Iris pigment epithelial cell (primary cell): ENCODE data around the gene MARK2.

Source experiments
- DNase-seq: peaks from one replicate; pipeline ENCODE4 v3.0.0-alpha.2; 2011; ENCODE audit warnings: low read depth

MARK2 gene

GRCh38 chr11:63909591-63910506, 70.9 kb downstream of the MARK2 start:
- DNase-seq: no peak

- no peak for DNase-seq
These were observed 71.8 kb downstream of the MARK2 start for GRCh38 chr11:63910675-63911074.

DNA sequence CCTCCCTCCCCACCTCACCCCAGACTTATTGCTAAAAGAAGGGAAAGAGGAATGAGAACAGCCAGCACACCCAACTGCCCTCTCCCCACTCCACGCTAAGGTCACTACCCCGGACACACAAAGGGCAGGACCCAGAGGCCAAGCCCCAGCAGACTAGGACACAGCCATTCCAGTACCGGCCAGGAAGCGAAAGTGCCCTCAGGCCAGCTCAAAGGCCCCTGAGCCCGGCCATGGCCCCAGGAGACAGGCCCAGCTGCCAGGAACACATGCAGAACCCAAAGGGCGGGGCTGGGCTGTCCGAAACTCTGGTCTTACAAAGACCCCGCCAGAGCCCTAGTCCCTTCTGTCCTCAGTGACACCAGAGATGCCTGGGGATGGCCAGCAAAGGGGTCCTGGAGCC, 72.5 kb downstream of the MARK2 start:
- no peak for DNase-seq

GRCh38 chr11:63911876-63912275, 73.0 kb downstream of the MARK2 start:
- DNase-seq: no peak

DNA sequence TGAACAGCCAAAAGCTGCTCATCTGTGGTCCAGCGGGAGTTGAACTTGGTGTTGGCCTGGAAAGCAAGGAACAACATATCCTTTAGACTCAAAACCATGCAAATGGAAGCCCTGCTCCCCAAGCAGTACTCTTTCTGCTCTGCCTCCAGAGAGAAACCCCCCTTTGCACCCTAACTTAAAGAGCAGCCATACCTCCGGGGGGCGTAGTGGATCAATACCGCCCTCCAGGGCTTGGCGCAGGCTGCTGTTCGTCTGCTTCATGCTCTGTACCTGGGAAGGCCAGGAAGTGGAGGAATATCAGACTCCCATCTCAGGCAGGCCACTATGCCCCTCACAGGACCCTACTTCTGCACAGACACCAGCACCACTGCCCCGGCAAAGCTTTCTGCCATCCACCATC, 73.8 kb downstream of the MARK2 start:
- no peak for DNase-seq

- DNase-seq: no peak
These were observed 75.2 kb downstream of the MARK2 start for GRCh38 chr11:63913866-63914830.

DNA sequence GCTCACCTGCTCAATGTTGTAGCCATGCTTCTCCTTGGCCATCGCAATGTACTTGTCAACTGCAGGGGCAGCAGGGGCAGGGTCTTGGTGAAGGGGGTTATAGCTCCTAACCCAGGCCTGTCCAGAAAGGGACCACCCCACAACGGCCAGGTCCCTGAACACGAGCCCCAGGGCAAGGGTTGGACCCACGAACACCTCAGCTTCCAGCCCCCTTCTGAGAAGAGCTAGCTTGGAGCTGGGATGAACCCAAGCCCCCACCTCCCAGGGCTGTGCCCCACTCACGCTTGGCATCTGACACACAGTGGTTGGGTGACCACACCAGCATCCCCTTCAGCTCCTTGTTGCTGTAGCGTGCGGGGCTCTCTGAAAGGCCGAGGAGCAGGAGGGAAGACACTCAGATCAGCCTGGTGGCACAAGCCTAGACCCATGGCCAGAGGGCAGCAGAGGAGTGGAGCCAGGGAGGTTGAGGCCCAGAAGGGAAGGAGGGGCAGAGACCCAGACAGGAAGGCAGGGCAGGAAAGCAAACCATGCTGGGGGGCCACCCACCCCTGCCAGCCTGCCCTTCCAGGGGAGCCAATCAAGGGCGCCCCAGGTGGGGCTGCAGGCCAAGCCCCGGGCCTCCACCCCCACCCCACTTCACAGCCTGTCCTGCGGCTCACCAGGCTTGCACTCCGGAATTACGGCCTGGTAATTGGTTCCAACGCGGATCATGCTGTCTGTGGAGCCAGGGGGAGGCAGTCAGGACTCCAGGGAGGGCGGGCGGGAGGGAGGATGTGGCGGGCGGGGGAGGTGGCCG, 76.2 kb downstream of the MARK2 start:
- no peak for DNase-seq

GRCh38 chr11:63915961-63916836, 77.3 kb downstream of the MARK2 start:
- no peak for DNase-seq

DNA sequence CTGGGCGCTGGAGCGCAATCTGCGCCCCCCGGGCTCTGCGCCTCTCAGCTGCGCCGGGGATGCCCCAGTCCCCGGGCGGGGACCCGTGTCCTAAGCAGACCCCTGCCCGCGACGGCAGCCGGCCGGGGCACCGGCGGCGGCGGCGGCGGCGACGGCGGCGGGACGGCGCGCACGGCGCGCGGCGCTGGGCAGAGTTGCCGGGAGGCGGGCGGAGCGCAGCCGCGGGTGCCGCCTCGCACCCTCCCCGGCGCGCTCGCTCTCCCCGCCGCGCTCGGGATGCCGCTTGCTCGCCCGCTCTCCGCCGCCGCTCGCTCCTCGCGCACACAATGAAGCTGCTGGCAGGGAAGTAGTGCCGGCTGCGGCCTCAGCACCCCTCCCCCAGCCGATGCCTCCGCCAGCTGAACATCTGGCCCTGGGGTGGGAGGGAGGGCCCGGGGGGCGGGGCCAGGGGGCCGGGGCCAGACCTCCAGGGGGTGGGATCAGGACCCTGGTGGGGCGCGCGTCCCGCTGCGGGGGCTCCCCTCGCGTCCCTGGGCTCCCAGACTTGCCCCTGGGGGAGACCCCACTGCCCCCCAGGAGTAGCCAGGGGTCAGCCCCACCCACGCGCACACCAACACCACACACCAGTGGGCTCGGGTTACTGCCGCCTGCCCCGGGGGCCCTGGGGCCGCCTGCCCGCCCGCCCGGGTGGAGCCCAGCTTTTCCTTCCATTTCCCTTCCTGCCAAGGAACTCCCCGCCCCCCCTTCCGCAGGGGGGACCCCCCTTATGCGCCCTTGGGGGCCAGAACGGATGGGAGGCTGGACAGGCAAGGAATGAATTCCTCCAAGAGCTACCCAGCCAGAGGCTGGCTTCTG, 78.2 kb downstream of the MARK2 start, which contains the start of gene RCOR2:
TSS of gene RCOR2 (minus strand) at position 328 of the 855 bp plus-strand sequence. CDS start 708 bp downstream, outside the sequence.
- DNase-seq: peak; percentile 71

GRCh38 chr11:63917692-63918506, 79.0 kb downstream of the MARK2 start:
- DNase-seq: no peak

DNA sequence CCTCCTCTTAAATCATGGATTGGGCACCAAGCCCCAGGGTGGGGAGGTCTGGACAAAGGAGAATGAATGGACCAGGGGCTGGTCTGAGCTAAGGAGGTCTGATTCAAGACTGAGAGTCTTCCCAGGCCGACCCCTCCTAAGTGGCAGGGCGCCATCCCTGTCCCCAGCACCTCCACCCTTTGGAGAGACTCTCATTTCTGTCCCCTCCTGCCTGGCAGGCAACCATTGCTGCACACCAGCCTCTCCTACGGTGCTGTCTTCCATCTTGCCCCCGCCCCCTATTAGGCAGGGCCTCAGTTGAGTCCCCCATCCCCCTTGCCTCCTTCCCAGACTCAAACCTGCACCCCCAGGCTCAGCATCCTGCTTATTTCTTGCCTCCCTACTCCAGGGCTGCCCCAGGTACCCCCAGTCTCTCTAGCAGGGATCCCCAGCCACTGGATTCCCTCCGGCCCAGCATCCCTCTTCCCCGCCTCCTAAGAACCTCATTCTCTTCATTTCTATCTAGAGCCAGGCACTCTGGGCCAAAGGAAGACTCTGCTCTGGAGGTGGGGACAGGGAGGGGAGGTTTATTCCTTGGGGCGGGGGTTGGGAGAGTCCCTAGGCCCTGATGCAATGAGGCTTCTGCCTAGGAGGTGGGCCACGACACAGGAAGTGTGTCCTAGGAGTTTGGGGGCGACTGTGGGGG, 79.7 kb downstream of the MARK2 start:
- no peak for DNase-seq

GRCh38 chr11:63919267-63920125, 80.6 kb downstream of the MARK2 start:
- no peak for DNase-seq

GRCh38 chr11:63920126-63920938, 81.4 kb downstream of the MARK2 start:
- DNase-seq: no peak

DNA sequence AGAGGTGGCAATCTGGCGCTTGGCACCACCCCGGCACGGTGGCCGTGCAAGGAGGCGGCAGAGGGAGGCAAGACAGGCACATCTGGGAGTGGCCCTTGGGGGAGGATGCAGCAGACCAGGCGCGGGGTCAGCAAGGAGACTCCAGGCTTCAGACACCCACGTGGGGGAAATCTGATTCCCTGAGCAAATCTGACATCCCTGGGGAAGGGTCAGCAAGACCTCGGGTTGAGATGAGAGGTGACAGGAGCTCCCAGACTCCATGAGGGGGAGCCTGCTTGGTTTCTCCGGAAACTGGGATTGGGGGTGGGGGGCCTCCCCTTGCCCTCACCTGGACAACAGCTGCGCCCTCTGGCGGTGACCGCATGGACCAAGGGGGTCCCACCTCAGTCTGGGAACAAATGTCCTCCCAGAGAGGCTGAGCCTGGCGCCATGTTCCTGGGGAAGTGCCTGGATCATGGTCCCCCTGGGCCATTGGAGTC, 82.1 kb downstream of the MARK2 start:
- DNase-seq: no peak

GRCh38 chr11:63922673-63923192, 83.8 kb downstream of the MARK2 start:
- no peak for DNase-seq

GRCh38 chr11:63923319-63923718, 84.4 kb downstream of the MARK2 start:
- DNase-seq: no peak
